ENCODE results near the gene CTSO. TPM values are rescaled to one million over a fixed set of nuclear protein-coding genes. Genes with fewer than 3 reads are reported as not detected.

The CTSO gene
- total RNA-seq, 1 experiment from 2014 or later = 2.9 TPM

DNA sequence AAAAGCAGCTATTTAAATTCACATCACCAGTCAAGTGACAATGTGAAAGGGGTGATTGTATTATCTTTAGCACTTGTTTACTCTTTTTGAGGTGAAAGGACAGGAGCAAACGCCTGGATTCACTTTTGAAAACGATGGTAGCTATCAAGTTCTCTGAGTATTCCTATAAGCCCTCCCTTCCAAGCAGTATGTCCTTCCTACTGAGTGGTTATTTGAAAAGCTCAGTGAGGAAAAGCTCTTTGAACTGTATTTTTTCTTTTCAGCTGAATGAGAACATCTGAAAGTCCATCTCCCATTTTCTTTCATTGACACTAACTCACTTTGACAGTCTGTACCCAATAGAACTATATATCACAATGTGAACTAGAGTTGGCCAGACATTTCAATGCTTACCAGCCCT, 9.1 kb upstream of the CTSO start:
- Mint-ChIP-seq H3K27me3 (ENCODE audit: insufficient read depth, unreplicated experiment) (no peaks in the 10 kb centered on the region), H3K4me3 (ENCODE audit: unreplicated experiment) (no peak overlapping the region), H3K4me1 (ENCODE audit: low read depth, unreplicated experiment) (no peaks in the 10 kb centered on the region), H3K27ac (ENCODE audit: unreplicated experiment) (no peak overlapping the region), H3K9me3 (ENCODE audit: unreplicated experiment) (no peaks in the 10 kb centered on the region), H3K36me3 (ENCODE audit: insufficient read depth, unreplicated experiment) (no peaks in the 10 kb centered on the region)
- ChIA-PET POLR2A (no interaction called here), CTCF (interaction anchor here (0.8 kb wide), 1 partner anchor 9 kb away, joined by 3 read pairs; no protein-coding TSS in a partner anchor)
- no peaks in the 10 kb centered on the region for H3K36me3 ChIP-seq (ENCODE audit: control insufficient read depth, insufficient read depth, low read length)
- no peaks in the 10 kb centered on the region for H3K27me3 ChIP-seq (replicated peaks; ENCODE audit: control insufficient read depth, insufficient read depth, low read length)
- no peak for DNase-seq
- H3K4me3 ChIP-seq (ENCODE audit: low read depth, low read length) = no peak overlapping the region
- H3K4me1 ChIP-seq = no peaks in the 10 kb centered on the region
- no peaks in the 10 kb centered on the region for H3K9me3 ChIP-seq
- TF ChIP-seq, protein P1, sequence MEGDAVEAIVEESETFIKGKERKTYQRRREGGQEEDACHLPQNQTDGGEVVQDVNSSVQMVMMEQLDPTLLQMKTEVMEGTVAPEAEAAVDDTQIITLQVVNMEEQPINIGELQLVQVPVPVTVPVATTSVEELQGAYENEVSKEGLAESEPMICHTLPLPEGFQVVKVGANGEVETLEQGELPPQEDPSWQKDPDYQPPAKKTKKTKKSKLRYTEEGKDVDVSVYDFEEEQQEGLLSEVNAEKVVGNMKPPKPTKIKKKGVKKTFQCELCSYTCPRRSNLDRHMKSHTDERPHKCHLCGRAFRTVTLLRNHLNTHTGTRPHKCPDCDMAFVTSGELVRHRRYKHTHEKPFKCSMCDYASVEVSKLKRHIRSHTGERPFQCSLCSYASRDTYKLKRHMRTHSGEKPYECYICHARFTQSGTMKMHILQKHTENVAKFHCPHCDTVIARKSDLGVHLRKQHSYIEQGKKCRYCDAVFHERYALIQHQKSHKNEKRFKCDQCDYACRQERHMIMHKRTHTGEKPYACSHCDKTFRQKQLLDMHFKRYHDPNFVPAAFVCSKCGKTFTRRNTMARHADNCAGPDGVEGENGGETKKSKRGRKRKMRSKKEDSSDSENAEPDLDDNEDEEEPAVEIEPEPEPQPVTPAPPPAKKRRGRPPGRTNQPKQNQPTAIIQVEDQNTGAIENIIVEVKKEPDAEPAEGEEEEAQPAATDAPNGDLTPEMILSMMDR (IDR thresholded peaks at IDR 0.05; ENCODE audit: insufficient read depth in 1 of 2, low read depth in 1 of 2, low read length in 1 of 2, severe bottlenecking in 1 of 2, unreplicated experiment in 1 of 2) = no peak
- BruUV-seq (replicated peaks) = no TSS peak
- intact Hi-C loops (cut with micrococcal nuclease; ENCODE audit: unreplicated experiment) = no loop called here

DNA sequence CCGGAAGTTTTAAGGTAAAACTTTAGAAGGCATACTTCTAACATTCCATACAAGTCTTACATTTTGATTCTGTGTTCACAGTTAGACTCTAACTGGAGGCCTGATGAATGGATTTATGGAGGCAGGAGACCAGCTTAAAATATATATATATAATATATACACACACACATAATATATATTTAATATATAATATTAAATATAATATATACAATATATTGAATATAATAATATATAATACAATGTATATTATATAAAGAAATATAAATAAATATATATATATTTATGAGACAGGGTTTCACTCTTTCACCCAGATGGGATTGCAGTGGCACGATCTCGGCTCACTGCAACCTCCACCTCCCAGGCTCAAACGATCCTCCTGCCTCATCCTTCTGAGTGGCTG, 7.9 kb upstream of the CTSO start:
- Mint-ChIP-seq H3K9me3 (ENCODE audit: unreplicated experiment) (no peaks in the 10 kb centered on the region), H3K4me3 (ENCODE audit: unreplicated experiment) (no peak overlapping the region), H3K4me1 (ENCODE audit: low read depth, unreplicated experiment) (no peaks in the 10 kb centered on the region), H3K36me3 (ENCODE audit: insufficient read depth, unreplicated experiment) (no peaks in the 10 kb centered on the region), H3K27me3 (ENCODE audit: insufficient read depth, unreplicated experiment) (no peaks in the 10 kb centered on the region), H3K27ac (ENCODE audit: unreplicated experiment) (no peak overlapping the region)
- Histone ChIP-seq H3K36me3 (ENCODE audit: control insufficient read depth, insufficient read depth, low read length) (no peaks in the 10 kb centered on the region), H3K27me3 (replicated peaks; ENCODE audit: control insufficient read depth, insufficient read depth, low read length) (no peaks in the 10 kb centered on the region), H3K4me3 (ENCODE audit: low read depth, low read length) (no peak overlapping the region), H3K9me3 (no peaks in the 10 kb centered on the region), H3K4me1 (no peaks in the 10 kb centered on the region)
- intact Hi-C loops (cut with micrococcal nuclease; ENCODE audit: unreplicated experiment) = no loop called here
- ChIA-PET POLR2A (no interaction called here), CTCF (no interaction called here)
- TF ChIP-seq, protein P1 (IDR thresholded peaks at IDR 0.05; ENCODE audit: insufficient read depth in 1 of 2, low read depth in 1 of 2, low read length in 1 of 2, severe bottlenecking in 1 of 2, unreplicated experiment in 1 of 2) = no peak
- no peak for DNase-seq
- no TSS peak for BruUV-seq (replicated peaks)

DNA sequence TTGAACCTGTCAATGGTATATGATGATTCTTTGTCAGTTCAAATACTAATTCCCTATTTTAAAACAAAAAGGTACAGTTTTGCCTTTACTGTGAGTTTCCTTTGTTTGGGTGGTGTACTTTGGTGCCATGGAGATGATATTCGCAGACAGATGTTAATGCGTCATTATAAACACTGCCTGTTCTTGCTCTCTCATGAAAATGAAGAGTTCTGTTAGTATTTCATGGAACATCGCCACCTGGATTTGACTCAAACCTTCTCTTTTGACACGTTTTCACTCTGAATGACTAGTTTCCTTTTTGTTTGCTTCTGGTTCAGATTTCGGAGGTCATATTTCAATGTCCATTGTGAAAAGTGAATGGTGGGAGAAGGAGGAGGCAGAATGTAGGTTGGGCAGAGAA, 6.9 kb upstream of the CTSO start:
- no peaks in the 10 kb centered on the region for H3K4me1 ChIP-seq
- Mint-ChIP-seq H3K9me3 (ENCODE audit: unreplicated experiment) (no peaks in the 10 kb centered on the region), H3K4me1 (ENCODE audit: low read depth, unreplicated experiment) (no peaks in the 10 kb centered on the region), H3K27ac (ENCODE audit: unreplicated experiment) (no peak overlapping the region), H3K4me3 (ENCODE audit: unreplicated experiment) (no peak overlapping the region), H3K36me3 (ENCODE audit: insufficient read depth, unreplicated experiment) (no peaks in the 10 kb centered on the region), H3K27me3 (ENCODE audit: insufficient read depth, unreplicated experiment) (no peaks in the 10 kb centered on the region)
- BruUV-seq (replicated peaks) = no TSS peak
- DNase-seq = no peak
- ChIA-PET CTCF (no interaction called here), POLR2A (no interaction called here)
- H3K27me3 ChIP-seq (replicated peaks; ENCODE audit: control insufficient read depth, insufficient read depth, low read length) = no peaks in the 10 kb centered on the region
- H3K36me3 ChIP-seq (ENCODE audit: control insufficient read depth, insufficient read depth, low read length) = no peaks in the 10 kb centered on the region; the same call in 1 of the 2 replicates
- H3K4me3 ChIP-seq (ENCODE audit: low read depth, low read length) = no peak overlapping the region
- TF ChIP-seq, protein P1 (IDR thresholded peaks at IDR 0.05; ENCODE audit: insufficient read depth in 1 of 2, low read depth in 1 of 2, low read length in 1 of 2, severe bottlenecking in 1 of 2, unreplicated experiment in 1 of 2) = no peak
- intact Hi-C loops (cut with micrococcal nuclease; ENCODE audit: unreplicated experiment) = no loop called here
- no peaks in the 10 kb centered on the region for H3K9me3 ChIP-seq

Measured in Caco-2 (cell line).